ENCODE measurements around the gene MDFIC.

The MDFIC gene

GRCh38 chr7:114929570-114929969 lies 7.7 kb downstream of the MDFIC start:
- no peak for DNase-seq

- no peak for DNase-seq
Measured at GRCh38 chr7:114930107-114930661, 8.3 kb downstream of the MDFIC start.

GRCh38 chr7:114930829-114931655 lies 9.1 kb downstream of the MDFIC start:
- DNase-seq = no peak

GRCh38 chr7:114931656-114932011 lies 9.7 kb downstream of the MDFIC start:
- DNase-seq = no peak

GRCh38 chr7:114932991-114933390 lies 11.1 kb downstream of the MDFIC start:
- no peak for DNase-seq

GRCh38 chr7:114933658-114934057 lies 11.8 kb downstream of the MDFIC start:
- no peak for DNase-seq

- no peak for DNase-seq
Measured at GRCh38 chr7:114934086-114934485, 12.2 kb downstream of the MDFIC start.

- DNase-seq = no peak
Measured at GRCh38 chr7:114934713-114935112, 12.8 kb downstream of the MDFIC start.

- DNase-seq = no peak
Measured at GRCh38 chr7:114936471-114936870, 14.6 kb downstream of the MDFIC start.

GRCh38 chr7:114937446-114937845 lies 15.6 kb downstream of the MDFIC start:
- DNase-seq = no peak

GRCh38 chr7:114938785-114939184 lies 16.9 kb downstream of the MDFIC start:
- no peak for DNase-seq

GRCh38 chr7:114939484-114940097 lies 17.7 kb downstream of the MDFIC start:
- no peak for DNase-seq

GRCh38 chr7:114940220-114940619 lies 18.3 kb downstream of the MDFIC start:
- no peak for DNase-seq

- no peak for DNase-seq
Measured at GRCh38 chr7:114941692-114942091, 19.8 kb downstream of the MDFIC start.

- DNase-seq = no peak
Measured at GRCh38 chr7:114942446-114943175, 20.7 kb downstream of the MDFIC start.

GRCh38 chr7:114943530-114943929 lies 21.6 kb downstream of the MDFIC start:
- no peak for DNase-seq

GRCh38 chr7:114943953-114944744 lies 22.3 kb downstream of the MDFIC start:
- no peak for DNase-seq

- no peak for DNase-seq
Measured at GRCh38 chr7:114944745-114945625, 23.1 kb downstream of the MDFIC start.

- no peak for DNase-seq
Measured at GRCh38 chr7:114949231-114949630, 27.3 kb downstream of the MDFIC start.

GRCh38 chr7:114952296-114952695 lies 30.4 kb downstream of the MDFIC start:
- no peak for DNase-seq

GRCh38 chr7:114953724-114954123 lies 31.8 kb downstream of the MDFIC start:
- no peak for DNase-seq

- DNase-seq = no peak
Measured at GRCh38 chr7:114956702-114957101, 34.8 kb downstream of the MDFIC start.

All from NCI-H1417 treated with DMSO at 0.1 percent for 48 hours (cell line).